GM21528 (cell line): ENCODE data around the gene GPR68.
"Not testable (repeated sequence)": the region's sequence is repeated elsewhere in the genome, so short reads cannot be mapped to it uniquely, and the experiment has no call there.

Experiments used
- ATAC-seq: cut with Tn5 transposase; IDR thresholded peaks from one replicate; pipeline ENCODE4 v1.9.1; 2021; ENCODE audit warnings: mild to moderate bottlenecking, moderate library complexity; ENCODE audit not compliant: unreplicated experiment, low FRiP score

GPR68 gene

DNA sequence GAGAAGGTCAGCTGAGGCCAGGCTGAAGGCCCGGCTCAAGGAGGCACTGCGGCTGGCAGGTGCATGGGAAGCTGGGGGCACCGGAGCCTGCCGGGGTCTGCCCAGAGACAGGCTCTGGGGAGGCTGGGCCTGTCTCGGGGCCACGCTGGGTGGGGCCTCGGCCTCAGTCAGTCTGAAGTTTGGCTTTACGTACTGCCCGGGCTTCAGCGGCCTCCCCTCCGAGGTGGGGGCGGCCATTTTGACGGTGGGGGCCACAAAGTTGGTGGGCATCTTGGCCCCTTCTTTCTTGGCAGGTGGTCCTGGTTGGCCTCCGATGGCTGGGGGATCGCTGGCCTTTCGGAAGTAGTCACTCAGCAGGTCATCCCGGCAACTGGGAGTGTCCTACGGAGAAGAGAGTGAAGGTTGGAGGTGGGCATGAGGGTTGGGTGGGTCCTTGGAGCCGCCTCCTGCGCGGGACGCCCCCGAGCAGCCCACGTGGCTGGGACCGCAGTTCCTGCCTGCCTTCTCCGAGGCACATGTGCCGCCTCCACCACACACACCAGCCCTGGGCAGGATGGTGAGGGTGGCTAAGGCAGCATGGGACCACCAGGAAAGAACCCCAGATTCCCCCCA lies 28.9 kb upstream of the GPR68 start:
- no peak for ATAC-seq

DNA sequence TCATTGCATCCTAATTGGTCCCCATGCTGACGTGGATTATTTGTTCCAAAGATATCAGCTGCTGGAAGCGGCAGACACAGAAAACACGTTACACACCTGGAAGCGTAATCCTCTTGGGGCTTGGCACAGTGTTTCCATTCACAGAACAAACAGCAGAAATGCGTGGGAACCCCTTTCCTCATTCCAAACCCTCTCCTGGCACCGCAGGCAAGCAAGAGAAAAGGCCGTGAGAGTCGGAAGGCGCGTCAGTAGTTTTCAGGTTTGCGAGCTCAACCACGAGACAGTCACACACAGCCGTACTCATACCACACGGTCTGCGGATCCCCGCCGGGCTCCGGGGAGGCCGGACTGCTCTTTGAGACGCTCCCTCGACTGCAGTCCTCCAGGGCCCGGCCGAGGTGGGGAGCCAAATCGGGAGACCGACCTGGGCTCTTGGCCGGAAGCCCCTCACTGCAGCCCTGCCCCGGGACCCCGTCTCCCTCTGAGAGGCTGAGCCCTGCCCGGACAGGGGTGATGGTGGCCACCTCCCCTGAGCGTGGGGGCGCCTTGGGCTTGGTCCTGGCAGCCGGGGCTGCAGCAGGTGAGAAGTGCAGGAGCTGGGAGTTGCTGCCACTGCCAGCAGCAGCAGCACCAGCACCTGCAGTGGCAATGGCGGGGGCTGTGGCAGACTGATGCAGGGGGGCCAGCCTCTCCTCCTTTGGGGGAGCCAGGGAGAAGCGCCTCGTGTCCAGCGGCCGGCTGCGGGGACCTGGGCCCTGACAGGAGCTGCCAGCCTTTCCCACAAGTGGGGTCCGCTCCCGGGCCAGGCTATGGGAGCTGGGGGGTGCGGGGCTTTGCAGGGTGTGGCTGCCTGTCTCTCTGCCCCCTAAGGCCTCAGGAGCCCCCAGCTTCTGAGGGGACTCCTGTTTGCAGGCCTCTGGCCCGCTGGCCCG lies 28.1 kb upstream of the GPR68 start:
- ATAC-seq: no peak

DNA sequence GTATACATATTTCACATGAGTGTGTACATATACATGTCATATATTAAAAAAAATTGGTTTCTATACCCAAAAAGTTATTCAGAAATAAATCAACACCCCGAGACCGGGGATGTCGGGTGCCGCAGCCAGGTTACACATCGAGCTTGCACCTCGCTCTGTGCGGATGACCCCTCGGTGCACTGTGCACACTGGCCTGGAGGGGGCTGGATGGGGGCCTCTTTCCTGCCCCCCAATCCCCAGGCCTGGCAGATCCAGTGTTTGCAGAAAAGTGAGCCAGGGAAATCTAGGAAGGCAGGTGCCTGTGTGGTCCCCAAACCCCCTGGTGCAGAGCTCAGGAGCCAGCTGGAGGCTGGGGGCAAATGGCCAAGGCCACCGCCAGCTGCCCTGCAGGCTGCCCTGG lies 27.1 kb upstream of the GPR68 start:
- ATAC-seq: no peak

DNA sequence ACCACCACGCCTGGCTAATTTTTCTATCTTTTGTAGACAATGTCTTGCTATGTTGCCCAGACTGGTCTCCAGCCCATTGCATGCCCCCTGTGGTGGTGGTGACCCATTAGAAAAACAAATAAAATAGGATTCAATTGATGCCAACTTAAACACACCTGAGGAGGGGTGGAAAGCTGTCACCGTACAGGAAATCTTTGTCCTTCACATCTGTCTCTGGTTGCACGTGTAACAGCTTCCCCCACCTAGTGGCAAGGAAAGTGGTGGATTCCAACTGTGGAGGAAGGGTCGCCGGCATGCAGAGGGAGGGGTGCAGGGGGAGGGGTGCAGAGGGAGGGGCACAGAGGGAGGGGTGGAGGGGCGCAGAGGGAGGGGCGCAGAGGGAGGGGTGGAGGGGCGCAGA lies 26.1 kb upstream of the GPR68 start:
- ATAC-seq: no peak

DNA sequence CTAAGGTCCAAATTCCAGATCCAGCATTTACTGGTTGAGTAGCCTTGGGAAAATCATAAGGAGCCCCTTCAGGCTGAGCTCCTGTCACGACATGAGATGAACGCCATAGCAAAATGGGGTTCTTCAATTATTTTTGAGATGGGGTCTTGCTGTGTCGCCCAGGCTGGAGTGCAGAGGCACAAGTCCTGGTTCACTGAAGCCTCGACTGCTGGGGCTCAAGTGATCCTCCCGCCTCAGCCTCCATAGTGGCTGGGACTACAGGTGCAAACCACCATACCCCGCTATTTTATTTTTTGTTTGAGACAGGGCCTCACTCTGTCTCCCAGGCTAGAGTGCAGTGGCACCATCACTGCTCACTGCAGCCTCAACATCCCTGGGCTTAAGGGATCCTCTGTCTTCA lies 25.7 kb upstream of the GPR68 start:
- no peak for ATAC-seq

DNA sequence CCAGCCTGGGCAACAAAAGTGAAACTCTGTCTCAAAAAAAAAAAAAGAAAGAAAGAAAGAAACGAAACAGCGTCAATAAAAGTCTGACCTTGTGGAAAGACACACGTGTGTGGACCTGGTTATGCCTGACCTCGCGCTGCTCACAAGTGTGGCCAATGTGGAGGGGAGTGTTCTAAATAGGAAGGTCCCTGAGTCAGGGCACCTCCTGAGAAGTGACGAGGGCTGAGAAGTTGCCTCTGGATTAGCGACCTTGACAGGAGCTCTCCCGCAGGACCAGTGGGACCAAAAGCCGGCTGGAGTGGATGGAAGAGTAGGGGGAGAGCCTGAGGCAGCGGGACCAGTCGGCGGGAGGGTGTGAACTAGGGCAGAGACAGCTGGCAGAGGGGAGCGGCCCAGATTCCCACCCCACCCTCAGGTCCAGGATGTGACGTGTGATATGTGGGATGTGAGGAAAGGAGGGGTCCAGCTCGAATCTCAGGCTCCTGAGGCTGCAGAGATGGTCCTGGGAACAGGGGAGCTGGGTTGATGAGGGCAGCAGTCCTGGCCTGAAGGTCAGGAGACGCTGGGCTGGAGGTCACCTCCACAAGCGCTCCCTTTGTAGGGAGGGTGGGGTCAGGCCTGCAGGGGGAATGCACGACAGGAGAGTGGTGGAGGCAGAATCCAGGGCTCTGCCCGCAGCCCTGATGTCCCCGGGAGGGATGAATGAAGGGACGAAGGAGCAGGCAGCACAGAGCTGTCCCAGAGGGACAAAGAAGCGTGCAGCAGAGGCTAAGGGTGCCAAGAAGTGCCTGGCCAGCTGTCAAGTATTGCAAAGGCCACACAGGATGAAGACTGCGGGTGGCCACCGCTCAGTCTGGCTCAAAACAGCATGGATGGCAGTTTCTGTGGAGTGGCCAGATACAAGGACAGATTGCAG lies 24.8 kb upstream of the GPR68 start:
- no peak for ATAC-seq

DNA sequence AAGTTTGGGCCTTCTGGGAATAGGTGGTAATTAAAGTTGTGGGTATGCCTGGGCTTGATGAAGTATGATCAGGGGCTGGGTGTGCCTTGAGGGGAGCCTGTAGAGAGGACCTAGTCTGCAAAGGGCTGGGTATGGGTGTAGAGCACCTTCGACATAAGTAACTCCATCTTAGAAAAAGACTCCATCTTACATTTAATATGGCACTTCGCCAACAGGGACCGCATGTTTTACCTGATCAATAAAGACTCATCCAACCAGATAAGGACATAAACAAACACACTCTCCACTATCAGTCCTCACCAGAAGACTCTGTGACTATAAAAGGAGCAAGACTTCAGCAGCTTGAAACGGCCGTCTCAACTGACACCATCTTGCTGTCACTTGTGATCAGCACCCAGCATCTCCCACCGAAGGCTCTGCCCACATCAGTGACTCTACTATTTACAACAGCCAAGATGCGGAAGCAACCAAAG lies 23.5 kb upstream of the GPR68 start:
- no peak for ATAC-seq

DNA sequence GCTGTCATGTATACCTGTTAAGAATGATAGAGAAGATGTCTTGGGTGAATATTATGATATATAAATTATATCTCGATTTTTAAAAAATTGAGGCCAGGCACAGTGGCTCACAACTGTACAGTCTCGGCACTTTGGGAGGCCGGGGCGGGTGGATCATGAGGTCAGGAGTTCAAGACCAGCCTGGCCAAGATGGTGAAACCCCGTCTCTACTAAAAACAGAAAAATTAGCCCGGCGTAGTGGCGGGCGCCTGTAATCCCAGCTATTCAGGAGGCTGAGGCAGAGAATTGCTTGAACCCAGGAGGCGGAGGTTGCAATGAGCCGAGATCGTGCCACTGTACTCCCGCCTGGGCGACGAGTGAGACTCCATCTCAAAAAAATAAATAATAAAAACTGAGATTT lies 21.8 kb upstream of the GPR68 start:
- not testable (repeated sequence) for ATAC-seq

DNA sequence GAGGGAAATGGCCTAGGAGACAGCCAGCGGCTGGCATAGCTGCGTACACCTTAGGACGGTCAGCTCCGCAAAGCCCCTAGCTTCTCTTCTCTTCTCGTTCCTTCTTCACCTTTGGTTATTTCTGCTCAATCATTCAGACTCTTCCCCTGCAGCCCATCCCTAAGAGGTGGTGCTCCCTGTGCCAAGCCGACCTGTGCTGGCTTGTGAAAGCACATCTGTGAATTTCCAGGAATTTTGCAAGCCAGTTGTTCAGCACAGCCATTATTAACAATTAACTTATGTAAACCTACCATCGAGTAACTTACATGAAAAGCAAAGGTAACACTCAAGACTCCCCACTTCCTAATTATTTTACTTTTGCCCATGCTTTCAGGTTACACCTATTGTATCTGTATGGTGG lies 20.9 kb upstream of the GPR68 start:
- ATAC-seq: no peak

DNA sequence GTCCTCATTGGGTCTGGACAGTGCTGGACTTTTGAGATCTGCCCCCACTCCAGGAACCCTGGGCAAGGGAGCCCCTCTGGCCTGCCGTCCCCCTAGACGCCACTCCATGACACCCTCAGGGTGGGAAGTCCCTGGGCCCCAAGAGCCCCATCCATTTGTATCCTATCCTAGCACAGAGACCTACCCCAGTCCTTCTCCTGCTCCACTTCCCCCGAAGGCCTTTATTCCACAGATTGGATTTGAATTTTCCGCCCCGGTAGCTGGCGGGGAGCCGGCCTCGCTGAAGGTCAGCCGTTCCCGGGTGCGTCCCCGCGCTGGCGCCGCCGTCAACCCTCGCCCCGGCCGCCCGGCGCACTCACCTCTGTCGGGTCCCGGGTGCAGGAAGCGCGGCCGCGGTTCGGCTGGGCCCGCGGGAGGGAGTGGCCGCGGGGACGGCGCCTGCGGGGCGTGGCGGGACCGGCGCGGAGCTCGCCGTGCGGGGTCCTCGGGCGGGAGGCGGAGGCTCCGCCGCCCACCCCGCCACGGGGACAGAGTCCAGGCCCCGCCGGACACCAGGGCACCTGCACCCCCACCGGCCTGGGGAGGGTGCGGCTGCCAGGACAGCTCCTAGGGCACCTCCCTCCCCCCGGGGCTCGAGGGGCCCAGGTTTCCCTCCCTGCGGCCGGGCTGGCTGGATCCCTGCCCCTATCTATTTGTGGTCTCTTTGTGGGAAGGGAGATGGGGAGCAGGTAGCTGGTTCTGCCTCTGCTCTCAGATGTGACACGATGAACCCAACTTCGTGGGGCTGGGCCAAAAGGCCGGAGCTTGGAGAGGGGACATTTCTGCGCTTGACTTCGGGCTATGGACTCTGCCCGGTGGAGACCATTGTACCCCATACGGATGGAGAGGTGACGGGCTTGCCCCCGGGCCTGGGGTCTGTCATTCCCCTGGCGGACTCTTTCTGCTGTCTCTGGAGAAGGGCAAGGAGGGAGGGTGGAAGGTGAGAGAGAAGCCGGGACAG lies 19.9 kb upstream of the GPR68 start:
- ATAC-seq: no peak

DNA sequence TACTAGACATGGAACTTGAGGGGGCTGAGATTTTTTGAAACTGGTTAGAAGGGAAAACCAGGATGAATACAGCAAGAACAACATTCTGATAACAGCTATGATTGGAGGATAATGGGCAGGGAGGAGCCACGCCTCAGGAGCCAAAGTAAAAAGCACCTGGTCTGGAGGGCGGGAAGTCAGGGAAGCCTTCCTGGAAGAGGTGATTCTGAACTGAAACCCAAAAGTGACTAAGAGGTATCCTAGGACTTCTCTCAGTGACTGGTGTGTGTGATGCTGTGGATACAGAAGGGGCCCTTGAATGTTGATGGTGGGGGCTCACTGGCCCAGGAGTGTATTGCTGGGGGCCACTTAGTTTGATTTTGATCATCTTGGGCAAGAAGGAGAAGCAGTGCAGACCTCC lies 18.8 kb upstream of the GPR68 start:
- no peak for ATAC-seq

DNA sequence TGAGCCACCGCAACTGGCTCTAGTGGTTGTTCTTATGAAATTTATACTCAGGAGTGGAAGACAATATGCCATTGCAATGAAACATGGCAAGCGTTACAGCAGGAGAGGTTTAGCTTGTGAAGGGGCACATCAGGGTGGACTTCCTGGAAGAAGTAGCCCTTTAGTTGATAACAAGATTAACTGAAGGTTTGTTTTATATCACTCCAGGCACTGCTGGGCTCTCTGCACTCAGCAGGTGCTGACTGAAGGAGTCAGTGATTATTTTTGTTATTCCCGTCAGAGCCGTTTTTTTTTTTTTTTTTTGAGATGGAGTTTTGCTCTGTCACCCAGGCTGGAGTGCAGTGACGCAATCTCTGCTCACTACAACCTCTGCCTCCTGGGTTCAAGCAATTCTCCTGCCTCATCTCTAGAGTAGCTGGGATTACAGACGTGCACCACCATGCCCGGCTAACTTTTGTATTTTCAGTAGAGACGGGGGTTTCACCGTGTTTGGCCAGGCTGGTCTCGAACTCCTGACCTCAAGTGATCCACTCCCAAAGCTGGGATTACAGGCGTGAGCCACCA lies 17.6 kb upstream of the GPR68 start:
- no peak for ATAC-seq

DNA sequence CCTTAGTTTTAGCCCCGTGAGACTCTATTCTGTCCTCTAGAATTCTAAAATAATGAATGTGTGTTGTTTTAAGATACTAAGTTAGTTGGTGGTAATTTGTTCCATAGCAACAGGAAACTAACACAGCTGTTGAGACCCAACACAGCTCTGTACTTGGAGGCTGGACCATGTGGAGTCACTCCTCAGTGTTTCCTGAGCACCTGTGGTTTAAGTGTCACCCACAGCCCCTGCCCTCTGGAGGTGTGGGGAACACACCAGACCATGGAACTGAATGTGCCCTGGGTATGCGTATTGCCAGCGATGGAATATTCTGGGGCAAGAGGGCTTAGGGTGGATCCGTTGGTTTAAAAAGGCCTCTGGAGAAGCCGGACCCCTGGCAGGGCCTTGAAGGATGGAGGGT lies 16.6 kb upstream of the GPR68 start:
- no peak for ATAC-seq

DNA sequence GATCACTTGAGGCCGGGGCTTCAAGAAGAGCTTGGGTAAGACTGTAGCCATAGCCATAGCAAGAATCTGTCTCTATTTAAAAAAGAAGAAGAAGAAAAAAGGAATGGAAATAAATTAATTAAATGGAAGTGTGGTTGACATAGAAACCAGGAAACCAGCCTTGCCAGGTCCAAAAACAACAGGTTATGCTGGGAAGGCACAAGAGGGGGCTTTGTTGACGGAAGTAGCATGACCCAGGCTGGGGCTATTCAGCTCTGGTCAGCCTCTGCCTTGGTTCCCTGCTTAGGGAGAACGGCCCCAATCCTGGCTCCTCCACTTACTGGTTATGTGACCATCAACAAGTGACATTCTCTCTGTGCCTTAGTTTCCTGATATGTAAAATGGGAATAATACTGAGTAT lies 14.4 kb upstream of the GPR68 start:
- ATAC-seq: no peak

DNA sequence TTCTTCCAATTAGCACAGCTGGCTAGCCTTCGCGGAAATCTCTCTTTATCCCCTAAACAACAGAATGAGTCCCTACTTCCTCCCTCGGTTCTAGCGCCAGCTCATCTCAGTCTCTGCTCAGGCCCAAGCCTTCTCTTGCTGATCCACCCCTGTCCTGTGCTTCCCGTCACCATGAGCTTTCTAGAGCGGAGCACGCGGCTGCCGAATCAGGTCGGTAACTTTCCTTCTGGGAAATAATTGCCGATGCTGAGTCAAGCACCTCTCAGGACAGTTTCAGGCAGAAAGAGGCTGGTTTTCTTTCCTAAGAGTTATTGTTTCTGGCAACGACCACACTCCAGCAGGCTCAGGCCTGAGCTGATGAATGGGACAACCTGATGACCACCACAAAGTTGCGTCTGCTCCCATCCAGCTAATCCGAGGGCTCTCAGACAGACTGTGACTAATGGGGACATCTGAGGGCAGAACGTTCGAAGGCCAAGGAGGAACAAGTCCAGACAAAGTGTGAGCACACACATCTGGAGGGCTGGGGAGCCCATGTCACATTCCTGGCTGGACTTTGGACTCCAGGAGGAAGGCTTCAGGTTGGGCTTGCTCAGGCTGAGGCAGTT lies 13.6 kb upstream of the GPR68 start:
- no peak for ATAC-seq

DNA sequence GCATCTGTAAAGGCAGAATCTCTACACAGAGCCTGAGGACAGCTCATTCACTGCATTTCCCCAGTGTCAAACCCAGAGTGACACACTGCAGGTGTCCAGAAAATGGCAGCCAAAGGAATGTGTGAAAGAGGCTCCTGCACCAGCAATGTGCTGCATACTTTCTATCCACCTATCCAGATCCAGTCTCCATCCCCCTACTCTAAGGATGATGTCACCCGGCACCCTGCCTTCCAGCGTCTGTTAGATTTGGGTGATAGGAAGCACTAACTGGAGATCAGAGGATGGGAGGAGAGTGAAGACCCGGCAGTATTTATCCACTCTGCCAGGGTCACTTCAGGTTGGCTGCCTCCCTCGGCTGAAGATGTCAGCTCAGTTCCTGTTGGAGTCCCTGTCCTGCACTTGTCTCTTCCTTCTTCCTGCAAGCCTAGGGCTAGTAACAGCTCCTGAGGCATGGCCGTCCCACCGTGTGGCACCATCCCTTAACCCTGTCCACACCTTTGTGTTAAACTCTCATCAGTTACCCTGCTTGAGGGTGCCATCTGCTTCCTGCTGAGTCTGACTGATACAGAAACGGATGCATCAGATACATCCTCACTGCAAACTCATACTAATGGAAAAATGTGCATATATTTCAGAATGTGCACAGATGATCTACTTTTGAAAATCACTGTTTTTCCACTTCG lies 13.0 kb upstream of the GPR68 start:
- ATAC-seq: no peak

DNA sequence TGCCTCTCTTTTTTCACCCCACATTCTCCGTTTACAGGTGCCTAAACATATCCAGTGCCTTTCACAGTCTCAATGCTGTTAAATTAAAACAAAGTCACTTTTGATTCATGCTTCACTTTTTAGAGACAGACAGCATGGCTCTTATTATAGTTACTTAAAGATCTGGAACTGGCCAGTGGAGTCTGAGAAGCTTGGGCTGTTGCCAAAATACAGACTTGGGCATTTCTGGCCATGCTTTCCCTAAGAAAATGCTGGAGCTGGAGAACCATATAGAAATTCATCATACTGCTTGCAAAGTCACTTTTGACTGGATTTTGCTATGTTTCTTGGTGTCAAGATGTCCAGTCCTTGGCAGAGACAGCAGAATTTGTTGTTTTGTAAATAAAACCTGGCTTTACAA lies 12.2 kb upstream of the GPR68 start:
- ATAC-seq: no peak

DNA sequence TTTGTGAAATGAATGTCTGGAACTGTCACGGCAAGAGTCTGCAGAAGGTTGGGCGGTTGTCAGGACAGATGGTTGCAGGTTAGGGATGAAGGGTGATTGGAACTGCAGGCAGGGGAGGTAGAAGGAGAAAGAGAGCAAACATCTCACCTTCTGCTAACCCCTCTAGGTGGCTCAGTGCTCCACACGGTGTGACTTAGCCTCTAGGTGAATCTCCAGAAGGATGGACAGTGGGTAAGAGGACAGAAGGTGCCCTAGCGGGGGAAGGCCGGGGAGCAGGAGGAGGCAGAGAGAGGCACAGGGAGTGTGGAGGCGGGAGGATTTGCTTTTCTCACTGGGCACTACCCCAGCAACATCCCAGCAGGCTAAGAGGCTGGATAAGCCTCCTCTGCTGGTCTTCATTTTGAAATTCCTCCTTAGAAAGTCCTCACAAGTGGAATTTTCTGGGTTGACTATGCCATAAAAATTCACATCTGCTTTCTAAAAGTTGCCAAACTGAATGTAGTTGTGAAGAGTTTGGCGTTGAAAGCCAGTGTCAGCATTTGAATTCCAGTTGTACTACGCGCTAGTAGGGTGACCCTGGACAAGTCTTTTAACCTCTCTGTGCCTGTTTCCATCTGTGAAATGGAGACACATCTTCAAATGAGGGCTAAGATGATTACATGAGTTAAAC lies 10.7 kb upstream of the GPR68 start:
- no peak for ATAC-seq
